Activated gamma-delta T cell treated with anti-CD3 and anti-CD28 coated beads, Interleukin-2, amount 50 U/mL, for 16 hours (primary cell): Measurements from ENCODE around the gene MAN1A2.

Experiments used
- DNase-seq: peaks from one replicate; pipeline ENCODE4 v3.0.0-alpha.2; 2020; ENCODE audit warnings: low read depth

MAN1A2 gene

DNA sequence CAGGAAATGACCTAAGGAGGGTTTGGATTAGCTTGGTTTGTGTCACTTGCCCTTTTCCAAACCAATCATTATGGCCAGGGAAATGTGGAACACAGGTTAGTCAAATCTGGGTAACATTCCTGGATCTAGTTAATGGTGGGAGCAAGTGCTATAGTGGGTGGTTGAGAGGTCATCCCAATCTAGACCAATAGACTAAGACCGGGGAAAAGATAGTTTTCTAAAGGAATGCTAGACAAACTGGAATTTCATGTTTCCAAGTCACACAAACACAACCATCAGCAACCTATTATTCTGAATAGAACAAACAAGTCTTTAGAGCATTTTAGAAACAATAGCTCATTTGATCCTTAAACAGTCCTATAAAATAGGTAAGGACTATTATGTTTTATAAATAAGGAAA lies 4.3 kb upstream of the MAN1A2 start:
- DNase-seq: no peak

DNA sequence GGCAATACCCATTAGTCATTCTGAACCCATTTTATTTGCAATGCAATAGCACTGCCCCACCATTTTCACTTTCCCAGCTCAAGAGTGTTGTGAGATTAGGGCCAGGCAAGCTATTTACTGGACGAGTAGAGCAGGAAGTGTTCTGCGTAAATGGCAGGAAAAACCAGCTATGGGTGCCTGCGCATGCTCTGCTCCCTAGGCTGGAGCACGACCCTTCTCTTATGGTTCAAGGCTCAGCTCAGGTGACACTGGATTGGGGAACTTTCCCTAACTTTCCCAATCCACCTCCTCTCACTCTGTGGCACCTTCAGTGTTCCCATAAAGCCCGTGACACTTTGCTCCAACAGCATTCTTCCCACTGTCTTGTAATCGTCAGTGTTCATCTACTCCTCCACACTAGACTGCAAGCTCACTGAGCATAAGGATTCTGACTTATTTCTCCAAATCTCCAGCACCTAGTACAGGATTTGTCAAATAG lies 3.6 kb upstream of the MAN1A2 start:
- DNase-seq: no peak

DNA sequence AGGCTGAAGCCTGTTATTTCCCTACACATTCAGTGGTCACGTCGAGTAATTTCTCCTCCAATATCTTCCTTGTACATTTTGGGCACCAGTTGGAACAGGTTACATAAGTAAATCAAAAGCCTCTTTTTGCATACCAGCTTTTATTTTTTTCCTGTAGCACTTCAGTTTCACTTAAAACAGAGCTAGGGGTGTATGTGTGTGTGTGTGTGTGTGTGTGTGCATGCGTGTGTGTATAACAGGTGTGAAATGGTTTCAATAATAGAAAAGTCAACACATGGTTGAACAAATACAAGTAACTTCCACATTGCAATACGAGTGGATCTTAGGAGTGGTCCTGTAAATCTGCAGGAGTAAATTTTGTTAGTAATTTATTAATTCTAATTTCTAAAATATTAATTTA lies 3.0 kb upstream of the MAN1A2 start:
- no peak for DNase-seq

DNA sequence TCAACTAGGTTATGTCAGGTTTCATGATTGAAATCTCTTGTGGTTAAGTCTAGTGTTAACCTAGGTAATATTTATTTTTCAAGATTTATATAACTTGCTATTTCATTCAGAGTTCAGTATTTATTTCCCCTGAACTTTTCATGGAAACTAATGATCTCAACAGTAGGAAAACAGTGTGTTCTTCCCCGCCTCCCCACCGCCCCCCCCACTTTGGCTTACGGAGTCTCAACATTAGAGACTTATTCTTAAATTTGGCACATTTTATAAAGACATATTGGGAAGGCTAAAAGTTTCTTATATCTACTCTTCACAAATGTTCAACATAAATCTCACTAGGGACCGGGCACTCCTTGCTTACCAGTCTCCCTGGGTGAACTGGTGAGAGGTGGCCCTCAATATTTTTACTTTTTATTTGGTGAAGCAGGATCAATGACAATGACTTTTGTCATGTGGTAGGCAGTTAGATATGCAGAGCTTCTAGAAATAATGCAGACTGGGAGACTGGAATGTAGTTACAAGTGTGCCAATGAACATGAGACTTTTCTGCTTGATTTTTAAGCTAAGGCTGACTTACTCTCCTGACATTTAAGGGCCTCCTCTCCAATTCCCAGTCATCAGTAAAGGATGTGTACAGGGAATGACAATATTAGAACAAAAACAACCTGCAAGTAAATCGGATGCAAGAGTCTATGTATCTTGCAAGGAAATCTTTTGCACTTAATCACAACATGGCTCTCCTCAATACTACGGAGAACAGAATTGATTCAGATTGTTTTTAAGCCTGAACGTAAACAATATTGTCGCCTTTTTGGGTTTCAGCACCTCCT lies 1.7 kb upstream of the MAN1A2 start:
- no peak for DNase-seq

DNA sequence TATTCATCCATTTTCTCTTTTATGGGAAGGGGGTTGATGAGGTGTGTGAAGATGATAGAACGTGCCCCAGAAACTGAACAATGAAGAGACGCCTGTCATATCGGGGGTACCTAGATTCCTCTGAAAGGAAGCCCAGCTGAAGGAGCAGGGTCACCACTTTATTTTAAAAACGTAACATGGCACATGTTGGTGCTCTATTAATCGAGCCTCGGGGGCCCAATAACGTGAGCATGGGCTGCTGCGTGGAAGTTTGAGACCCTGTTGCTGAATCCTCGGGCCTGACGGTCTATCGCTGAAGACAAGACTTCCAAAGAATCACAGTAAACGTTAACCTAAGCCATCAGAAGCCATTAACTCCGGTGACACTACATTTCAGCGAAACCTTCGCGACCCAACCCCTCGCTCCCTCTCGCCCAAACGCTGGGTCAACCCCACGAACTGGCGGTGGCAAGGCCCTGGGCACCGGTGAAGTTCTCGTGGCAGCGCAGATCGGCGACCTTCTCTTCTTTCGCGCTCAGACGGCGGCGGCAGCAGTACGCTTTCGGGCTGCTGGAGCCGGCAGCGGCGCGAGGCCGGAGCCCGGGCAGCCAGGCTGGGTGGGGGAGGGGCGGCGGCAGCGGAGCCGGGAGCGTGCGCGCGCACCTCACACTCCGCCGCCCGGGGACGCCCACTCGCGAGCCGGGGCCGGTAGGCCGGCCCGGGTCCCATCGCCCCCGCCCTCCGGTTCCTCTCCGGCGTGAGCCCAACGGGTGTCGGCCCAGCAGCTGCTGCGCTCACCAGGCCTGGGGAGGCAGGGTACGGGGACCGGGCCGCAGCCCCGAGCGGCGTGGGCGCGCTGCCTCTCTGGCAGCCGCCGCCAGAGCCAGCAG lies 838 bp upstream of the MAN1A2 start:
- DNase-seq: peak; percentile 71

DNA sequence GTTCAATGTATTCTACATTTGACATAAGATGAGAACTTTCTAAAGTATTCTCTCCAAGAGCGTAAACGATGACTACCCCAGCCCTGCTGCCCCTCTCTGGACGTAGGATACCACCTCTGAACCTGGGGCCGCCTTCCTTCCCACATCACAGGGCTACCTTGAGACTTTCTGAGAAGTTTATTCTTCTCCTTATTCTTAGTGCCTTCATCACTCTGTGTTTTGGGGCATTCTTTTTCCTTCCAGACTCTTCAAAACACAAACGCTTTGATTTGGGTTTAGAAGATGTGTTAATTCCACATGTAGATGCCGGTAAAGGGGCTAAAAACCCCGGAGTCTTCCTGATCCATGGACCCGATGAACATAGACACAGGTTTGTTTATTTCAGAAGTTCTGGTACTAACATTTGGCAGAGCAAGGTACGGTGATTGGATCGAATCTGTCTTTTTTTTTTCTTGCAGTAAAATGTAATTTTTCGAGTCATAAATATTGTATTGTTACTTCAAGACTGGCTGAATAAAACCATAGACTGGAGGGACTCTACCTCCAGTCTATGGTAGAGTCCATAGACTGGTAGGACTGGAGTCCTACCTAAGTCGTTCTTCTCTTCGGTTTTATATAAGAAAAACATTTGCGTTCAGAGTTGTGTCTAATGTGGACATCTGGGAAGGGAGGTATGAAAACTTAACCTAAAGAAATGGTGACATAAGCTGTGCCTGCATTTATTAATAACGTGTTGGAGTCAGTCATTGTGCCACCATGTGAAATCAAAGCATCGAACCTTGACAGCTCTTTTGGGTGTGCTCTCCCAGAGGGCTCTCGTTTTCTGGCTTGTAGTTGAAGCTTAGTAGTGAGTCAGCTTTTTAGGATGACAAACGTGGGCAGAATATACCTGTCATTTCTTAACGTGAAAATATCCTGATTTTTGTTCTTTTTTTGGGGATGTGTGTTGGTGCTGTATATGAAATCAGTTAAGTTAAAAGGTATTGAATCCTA lies 1.2 kb downstream of the MAN1A2 start:
- DNase-seq: no peak

DNA sequence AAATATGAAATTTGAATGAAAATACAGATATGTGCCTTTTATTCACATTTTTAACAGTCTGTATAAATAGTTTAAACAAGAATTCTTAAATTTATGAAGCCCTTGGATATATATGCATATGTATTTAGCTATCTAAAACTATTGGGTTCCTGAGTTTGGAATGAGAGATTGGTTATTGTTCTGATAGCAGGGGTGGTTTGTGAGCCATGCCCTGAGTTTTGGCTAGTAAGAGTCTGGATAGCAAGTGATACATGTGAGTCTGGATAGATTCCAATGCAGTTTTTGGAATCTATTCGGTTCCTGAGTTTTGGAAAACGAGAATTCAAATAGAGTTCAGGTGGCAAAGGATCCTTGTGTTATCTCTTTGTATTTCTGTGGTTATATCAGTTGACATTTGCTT lies 2.8 kb downstream of the MAN1A2 start:
- DNase-seq: no peak

DNA sequence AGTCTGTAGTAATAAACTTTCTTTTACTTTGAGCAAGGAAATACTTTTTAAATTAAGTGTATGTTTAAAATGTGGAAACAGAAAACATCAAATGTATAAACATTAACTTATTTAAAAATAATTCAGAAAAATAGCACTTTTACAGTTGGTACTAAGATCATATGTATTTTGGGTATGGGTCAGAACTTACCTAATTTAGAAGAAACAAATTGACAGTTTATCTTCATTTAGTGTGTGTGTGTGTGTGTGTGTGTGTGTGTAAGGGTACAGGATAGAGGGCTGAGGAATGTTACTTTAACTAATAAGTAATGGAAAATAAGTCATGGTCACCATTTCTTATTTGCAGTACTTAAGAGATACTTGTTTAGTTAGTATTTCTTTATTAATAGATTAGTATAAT lies 3.3 kb downstream of the MAN1A2 start:
- DNase-seq: no peak

DNA sequence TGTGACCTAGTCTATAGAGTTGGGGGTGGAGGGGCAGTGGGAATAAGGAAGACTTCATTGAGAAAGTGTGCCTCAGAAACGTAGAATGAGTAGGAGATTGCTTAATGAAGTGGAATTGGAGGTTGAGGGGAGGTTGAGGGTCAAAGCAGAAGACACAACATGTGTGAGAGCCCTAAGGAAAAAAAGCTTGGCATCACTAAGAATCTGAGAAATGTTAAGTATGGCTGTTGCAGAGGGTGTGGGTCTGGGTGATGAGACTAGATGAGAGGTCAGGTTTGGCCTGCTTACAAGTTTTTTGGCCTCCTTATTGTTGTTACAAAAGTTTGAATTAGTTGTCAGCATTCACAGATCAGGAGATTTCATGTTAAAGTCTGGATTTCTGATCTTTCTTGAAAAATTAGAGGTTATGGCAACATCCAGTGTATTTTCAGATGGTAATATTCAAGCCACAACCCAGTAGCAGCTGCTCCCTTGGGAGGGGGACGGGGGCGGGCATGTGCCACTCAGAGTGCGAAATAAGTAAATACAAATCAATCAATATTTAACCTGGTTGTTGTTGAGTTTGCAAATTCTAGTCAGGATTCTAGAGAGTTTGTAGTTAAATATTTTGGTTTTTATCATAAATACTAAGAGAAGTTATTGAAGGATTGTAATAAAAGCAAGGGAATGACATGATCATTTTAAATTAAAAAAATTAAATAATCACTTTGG lies 4.3 kb downstream of the MAN1A2 start:
- DNase-seq: no peak

DNA sequence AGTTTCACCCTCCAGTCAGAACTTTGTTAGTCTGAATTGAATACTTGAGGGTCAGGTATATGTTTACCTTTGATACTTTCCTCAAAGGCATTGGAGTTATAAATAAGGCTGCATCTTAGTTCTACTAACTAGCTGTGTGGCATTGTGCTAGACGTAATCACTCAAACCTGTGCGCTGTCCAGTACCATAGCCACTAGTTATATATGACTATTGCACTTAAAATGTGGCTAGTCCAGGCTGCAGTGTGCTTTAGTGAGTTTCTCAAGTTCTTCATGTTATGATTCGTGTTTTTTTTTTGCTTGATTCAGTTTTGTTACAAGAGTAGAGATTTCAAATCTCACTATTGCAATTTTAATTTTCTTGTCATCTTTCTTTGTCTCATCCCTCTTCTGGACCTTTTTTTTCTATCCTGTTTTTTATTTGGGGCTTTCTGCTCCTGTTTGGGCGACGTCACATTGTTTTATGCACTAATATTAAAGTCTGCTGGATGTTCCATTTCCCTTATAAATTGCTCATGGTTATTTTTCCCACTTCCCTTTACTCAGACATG lies 5.7 kb downstream of the MAN1A2 start:
- no peak for DNase-seq

DNA sequence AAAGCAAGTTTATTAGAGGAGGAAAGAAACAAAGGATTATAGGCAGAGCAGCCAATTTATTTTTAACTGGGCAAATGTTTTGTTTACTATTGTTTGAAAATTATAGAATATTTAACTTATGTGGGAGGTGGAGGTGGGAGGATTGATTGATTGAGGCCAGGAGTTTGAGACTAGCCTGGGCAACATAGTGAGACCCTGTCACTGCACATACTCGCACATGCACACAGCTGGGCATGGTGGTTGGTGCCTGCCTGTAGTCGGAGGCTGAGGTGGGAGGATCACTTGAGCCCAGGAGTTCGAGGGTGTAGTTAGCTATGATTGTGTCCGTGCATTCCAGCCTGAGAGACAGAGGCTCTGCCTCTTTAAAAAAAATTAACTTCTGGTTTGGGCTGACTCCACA lies 6.7 kb downstream of the MAN1A2 start:
- DNase-seq: no peak

DNA sequence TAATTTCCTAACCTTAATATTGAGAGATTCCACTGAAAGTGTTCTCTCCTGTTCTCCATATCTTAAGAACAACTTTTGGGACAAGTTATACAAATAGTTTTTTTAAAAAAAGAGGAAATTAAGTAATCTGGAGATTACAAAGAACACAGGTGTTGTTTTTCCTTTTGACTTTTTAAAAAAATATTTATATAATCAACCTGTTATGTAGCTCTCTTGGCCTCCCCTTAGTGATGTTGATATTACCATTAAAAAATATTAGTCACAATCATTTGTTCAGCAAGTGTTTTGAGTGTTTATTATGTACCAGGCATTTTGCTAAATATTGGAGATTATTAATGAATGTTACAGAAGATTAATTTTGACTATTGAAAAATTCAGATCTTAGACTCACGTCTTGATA lies 8.1 kb downstream of the MAN1A2 start:
- DNase-seq: no peak

DNA sequence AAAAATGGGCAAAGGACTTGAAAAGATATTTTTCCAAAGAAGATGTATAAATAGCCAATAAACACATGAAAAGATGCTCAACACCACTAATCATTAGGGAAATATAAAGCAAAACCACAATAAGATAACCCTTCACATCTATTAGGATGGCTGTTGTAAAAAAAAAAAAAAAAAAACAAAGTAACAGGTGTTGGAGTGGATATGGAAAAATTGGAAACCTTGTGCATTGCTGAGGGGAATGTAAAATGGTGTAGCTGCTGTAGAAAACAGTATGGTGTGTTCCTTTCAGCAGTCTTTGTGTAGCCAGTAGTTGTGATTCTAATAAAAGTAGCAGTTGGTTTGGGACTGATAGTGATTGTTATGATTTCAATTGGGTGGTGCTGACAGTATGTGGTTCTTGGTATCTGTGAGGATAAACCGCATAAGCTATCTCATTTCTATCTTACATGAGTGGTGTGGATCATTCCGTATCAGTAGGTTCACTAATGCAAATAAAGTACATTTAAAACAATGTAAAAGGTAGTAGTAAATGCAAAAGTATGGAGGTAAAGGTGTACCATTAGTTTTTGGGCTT lies 19.9 kb downstream of the MAN1A2 start:
- DNase-seq: no peak

DNA sequence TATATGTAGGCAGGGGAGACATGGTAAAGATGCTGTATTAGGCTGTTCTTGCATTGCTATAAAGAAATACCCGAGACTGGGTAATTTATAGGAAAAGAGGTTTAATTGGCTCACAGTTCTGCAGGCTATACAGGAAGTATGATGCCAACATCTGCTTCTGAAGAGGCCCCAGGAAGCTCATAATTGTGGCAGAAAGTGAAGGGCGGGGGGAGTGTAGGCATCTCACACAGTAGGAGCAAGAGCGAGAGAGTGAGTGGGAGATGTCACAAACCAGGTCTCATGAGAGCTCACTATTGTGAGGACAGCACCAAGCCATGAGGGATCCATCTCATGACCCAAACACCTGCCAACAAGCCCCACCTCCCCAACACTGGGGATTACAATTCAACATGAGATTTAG lies 21.1 kb downstream of the MAN1A2 start:
- DNase-seq: no peak

DNA sequence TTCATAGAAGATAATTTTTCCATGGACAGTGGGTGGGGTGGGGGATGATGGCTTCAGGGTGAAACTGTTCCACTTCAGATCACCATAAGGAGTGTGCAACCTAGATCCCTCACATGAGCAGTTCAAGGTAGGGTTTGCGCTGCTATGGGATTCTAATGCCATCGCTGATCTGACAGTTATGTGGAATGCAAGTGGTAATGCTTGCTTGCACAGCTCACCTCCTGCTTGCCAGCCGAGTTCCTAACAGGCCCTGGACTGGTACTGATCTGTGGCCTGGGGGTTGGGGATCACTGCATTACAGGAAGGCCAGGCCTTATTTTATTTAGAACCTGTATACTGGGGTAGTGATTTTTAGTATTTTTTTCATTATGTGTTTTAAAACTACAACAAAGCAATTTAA lies 22.0 kb downstream of the MAN1A2 start:
- DNase-seq: no peak

DNA sequence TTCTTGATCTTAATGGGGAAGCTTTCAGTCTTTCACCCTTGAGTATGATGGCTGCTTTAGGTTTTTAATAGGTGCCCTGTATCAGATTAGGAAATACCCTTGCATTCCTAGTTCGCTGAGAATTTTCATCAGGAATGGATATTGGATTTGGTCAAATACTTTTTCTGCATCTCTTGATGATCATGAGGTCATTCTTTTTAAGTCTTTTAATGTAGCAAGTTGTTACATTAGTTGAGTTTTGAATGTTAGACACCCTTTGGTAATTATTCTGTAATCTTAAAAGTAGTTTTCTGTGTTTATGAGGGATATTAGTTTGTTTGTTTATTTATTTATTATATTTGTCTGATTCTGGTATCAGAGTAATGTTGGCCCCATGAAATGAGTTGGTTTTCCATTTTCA lies 22.5 kb downstream of the MAN1A2 start:
- no peak for DNase-seq

DNA sequence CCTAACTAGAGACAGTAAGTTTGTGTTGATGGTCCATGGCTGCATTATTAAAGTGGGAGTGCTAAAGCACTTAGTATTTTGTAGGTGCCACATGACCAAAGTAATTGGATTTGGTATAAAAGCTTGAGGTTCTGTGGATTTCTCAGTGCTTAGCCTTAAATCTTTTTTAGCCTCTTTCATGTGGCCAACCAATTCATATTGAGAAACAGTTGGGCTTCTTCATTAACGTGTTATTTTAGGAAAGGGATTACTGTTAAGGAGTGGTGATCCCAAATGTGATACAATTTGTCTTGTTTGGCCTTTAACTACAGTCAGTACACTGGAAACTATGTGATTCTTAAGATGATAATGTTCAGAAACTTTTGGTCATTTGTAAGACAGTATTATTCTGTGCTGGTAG lies 25.5 kb downstream of the MAN1A2 start:
- no peak for DNase-seq

DNA sequence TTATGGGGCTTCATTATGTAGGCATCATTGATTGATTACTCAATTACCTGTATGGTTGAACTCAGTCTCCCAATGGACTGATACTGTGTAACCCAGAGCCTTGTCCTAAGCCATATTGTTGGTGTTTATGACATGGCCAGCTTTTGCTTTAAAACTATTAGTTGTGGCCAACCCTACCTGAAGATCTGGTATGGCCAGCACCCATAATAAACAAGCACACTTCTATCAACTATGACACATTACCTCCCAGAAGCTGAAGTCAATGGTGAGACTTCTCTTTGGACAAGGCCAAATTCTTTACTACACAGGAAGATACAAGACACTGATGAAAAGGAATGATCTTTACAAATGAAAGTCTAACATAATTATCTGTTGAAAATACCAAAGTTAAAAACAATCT lies 28.8 kb downstream of the MAN1A2 start:
- no peak for DNase-seq

DNA sequence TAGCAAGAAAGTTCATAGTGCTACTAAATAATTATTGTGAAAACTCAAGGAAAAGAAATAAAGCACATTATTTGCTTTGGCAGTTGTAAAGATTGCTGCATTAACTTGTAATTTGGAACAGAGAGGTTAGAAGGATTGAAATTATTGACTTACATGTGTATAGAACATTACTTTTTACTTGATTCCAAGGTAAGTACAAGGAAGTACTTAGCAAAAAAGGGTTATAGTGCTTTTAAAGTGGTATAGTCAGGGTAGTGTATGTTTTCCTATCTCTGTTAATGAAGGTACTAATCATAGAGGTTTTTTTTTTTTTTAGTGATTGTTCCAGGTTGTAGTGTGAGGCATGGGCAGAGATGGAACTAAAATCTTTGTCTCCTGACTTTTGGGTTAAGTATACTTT lies 29.4 kb downstream of the MAN1A2 start:
- DNase-seq: no peak

DNA sequence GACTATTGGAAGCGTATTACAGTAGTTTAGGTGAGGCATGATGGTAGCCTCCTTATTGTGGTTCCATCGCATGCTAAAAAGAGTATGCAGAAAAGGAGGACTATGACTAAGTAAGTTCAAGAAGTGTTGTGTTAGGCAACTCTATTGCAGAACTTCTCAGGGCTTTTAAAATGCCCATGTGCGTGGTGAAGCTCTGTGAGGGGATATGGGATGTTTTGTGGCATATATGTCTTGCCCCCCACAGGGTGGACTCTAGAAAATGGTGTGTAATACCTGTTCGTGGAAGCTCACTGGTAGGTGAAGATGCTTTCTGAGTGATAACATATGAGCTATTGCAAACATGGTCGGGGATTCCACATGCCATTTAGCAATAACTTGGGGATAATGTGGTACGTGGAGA lies 31.7 kb downstream of the MAN1A2 start:
- no peak for DNase-seq

DNA sequence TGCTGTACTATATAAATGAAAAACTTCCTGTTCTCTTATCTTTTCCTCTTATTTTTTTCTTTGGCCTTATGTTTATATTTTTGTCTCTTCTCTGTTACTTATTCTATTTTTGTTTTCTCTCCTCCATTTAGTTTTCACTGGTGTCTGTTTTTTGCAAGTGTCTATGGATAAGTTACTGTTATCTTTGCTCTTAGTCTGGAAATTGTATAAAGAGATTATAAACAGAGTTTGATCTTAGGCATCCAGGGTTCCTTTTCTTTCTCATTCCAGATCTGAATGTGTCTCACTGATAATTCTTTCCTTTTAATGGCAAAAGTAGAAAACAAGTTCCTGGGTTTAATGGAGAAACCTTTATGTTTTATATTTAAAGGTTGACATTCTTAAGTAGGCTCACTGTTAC lies 34.5 kb downstream of the MAN1A2 start:
- DNase-seq: no peak
